GM10847 (cell line): Measurements from ENCODE around the gene CLRN3.

Experiments
- POLR2A ChIP-seq: IDR thresholded peaks from 2 replicates; pipeline ENCODE4 v1.6.1; 2011; ENCODE audit not compliant: insufficient read length; ENCODE audit errors: extremely low read depth

Gene CLRN3

DNA sequence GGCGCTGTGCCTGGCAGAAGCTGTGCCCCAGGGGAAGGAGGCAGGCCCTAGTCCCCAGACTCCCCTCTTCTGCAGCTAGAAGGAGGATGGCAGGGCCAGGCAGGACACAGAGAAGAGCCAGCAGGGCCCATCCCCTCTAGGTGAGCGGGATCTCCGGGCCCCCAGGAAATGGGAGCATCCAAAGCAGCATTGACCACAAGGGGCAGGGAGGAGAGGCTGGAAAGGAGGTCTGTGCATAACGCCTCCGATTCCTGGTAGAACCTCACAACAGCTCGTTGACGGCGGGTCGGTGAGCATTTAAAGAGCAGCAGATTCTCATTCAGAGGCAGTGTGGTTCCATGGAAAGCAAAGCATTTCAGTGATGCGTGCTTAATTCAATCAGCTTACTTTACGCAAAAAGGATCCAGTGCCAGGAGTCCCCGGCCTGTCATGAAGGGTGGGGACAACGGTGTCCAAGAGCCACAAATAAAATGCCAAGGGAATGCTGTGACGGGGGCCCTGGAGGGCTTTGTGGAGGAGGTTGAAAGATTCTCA lies 41.0 kb downstream of the CLRN3 start:
- no peak for TF ChIP-seq POLR2A

DNA sequence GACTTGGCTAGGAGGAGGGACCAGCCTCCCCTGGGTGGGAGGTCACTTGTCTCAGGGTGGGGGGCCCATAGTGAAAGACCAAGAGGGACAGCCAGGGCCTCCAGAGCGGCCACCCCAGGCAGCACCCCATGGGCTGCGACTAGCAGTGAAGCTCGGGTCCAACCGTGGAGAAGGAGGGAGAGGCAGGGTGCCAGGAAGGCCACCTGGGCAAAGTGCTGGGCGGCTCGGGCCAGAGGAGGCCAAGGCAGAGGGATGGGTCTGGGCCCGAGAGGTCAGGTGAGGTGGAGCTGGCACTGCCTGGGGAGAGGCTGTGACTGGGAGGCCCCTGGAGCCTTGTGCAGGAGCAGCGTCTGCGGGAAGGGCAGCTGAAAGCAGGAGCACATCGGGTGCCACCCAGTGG lies 41.8 kb downstream of the CLRN3 start:
- TF ChIP-seq POLR2A, result no peak

DNA sequence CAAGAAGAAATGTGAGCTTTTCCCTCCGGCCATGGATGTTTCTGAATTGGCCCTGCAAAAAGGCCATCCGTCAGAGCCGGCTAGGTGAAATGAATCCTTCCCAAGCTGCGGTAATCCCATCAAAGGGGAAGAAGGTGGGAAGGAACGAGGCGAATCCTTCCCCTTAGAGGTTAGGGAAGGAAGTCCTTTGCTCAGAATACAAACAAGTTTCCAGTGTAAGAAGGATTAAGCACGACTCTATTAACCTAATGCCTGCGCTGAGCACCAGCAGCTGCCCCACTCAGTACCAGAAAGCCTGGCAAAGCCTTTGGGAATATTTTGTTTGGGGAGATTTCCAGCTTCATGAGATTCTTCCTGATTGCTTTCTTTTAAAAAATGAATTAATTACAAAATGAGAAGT lies 42.8 kb downstream of the CLRN3 start:
- TF ChIP-seq POLR2A, result no peak

DNA sequence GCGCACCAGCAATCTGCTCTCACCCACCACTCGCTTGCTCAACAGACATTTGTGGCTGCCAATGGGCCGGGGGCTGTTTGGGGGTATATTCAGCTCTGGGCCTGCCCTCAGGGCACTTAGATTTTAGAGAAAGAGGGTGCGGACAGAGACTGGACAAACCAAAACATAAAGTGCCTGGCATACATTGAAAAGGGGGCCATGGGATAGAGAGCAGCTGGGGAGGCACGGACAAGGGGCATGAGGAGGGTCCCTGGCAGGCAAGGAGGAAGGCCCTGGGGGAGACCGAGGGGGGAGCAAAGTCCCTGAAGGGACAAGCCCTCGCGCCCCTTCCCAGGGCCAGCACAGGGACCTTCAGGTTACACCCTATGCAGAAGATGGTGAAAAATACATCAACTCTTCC lies 43.5 kb downstream of the CLRN3 start:
- TF ChIP-seq POLR2A, result no peak

DNA sequence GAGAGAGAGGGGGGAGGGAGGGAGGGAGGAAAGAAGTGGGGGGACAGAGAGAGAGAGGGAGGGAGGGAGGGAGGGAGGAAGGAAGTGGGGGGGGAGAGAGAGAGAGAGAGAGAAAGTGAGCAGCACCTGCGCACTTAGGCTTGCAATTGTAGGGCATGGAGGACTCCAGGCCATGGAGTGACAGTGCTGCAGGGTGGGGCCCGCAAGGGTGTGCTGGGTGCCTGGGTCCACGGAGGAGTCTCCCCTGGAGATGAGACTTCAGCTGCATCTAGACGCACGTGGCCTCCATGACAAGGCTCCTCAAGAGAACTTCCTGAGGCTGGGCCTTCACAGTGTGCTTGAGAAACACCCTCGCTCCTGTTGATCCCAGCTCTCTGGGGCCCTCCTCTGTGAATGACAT lies 44.5 kb downstream of the CLRN3 start:
- TF ChIP-seq POLR2A, result no peak

DNA sequence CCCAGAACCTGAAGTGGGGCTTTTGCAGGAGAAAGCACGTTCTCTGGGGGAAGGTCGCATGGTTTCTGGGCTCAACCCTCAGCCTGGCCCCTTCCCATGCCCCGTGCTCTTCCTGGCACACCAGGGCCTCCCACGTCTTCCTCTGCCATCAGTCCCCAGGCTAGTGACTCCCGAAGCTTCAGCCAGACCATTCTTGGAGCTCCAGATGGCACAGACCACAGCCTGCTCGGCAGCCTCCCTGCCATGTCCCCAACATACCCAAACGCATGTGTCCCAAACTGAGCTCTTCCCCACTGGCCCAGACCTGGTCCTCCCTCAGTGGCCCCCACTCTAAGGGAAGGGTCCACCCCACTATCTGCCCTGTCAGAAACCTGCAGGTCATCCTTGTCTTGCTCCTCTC lies 47.0 kb downstream of the CLRN3 start:
- TF ChIP-seq POLR2A, result no peak

DNA sequence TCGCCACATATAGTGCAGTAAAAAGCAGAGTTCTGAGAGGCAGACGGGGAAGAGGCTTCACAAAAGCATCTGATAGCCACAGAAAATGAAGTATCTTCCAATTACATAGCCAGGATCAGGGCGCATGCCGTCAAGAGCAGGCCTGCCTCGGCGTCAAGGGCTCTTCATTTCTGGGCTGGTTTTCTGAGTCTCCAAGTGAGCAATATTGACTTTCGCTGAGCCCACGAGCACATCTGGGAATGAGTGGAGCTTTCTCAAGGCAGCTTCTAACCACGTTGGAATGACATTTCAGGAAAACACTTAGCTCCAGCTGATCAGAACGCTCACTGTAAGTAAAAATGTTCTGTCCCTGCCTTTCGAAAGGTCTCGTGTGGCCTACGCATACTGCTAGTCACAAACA lies 51.9 kb downstream of the CLRN3 start:
- no peak for TF ChIP-seq POLR2A

DNA sequence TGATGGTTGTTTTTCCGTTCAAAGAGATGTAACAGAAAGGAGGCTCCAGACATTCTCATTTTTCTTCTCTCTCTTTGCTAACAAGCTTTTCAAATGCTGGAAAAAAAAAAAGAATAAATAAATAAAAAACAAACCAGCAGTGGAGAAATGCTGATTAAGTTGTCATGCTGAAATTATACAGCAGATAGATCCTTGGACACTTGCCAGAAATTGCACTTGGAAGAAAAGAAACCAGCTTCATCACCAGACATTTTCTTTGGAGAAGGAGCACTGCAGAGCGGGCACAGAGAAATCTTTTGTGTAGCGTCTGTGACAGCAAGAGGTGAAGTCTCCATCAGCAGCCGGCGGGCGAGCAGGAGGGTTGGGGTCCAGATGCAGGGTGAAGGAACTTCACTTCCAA lies 55.8 kb downstream of the CLRN3 start:
- TF ChIP-seq POLR2A, result no peak

DNA sequence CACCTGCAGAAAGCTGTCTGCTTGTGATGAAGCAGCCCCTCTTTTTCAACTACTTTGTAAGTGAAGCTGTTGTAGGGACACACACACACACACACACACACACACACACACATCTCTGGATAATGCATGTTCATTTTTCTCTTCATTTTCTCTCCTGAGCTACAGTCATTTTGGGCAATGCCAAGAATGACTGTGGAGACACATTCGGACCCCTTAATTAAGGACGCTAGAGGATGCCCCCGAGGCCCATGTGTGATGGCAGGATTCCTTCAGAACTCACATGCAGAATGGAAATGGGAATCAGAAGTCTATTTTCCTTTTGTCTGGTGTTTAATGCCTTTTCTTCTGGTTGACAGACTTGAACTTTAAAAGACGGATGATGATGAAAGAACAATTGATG lies 56.6 kb downstream of the CLRN3 start:
- TF ChIP-seq POLR2A, result no peak

DNA sequence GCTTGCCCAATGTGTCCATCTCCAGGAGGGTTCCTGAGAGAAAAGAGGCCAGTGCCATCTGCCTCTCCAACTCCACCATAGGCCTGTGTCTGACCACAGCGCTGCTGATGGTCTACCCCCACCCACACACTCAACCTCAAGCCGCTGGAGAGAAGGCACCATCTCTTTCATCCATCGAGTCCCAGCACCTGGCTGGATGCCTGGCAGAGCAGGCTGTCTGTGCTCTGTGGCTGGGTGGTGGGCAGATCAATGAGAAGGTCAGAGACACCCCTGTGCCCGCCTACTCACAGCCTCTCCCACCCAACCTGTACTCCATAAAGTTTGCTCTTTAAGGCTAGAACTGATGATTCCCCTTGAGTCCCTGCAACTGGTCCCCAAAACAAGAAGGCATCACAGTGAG lies 58.0 kb downstream of the CLRN3 start:
- TF ChIP-seq POLR2A, result no peak

DNA sequence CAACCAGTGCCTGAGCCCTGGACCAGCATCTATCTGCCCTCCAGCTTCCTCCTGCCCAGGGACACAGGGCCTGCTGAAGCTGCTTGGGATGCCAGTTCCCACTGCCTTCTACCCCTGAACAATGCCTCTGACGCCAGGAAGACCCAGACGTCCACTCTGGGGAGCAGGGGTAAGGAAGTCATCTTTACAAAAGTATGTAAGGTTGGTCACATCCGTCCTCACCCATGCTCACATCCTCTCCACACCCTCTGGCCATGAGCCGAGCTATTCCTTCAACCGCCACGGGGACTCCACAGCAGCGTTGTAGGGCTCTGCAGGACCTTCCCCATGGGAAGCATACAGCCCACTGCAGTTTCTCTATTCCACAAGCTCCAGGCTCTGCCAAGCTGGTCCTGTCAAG lies 58.5 kb downstream of the CLRN3 start:
- no peak for TF ChIP-seq POLR2A

DNA sequence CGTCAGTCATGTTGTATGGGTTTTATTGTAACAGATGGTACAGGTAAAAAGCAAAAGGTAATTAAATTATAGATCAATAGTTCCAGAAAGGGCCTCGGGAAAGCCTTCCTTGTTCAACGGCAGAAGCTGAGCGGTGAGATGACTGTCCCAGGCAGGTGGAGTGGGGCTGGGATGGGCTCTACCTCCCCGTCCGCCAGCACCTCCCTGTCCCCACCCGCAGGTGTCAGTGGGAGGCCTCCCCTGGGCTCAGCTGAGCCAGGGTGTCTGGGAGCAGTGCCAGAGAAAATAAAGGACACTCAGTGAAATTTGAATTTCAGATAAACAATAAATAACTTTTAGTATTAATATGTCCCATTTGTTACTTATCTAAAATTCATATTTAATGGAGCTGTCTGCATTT lies 58.9 kb downstream of the CLRN3 start:
- no peak for TF ChIP-seq POLR2A

DNA sequence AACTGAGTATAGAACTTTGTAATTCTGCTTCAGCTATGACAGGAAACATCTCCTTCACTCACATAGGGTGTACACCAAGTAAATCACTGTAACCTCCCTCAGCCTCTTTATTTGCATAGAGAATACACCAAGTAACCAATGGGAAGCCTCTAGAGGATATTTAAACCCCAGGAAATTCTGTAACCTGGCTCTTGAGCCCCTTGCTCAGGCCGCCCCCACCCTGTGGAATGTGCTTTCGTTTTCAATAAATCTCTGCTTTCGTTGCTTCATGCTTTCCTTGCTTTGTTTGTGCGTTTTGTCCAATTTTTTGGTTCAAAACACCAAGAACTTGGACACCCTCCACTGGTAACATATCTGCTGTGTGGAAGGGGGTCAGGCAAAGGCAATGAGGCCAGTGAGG lies 60.2 kb downstream of the CLRN3 start:
- no peak for TF ChIP-seq POLR2A

DNA sequence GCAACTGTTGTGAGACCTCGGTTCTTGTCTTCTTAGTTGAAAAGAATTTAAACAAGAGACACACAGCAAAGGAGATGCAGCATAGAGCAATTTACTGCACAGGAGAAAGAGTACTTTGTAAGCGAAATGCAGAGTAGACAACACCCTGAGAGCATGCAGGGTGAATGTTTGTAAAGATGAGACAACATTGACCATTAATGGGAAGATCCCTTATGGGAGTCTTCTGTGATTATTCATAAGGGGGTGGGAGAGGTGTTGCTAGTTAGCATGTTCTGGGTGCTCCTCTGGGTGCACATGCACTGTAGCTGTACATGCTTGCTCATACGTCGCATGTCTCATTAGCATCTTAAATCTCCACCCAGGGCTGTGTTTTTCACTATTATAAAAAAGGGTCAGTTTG lies 62.3 kb downstream of the CLRN3 start:
- TF ChIP-seq POLR2A, result no peak
